Pons (tissue), 1 donor: ENCODE results near the gene LZTR1.
"Not testable (repeated sequence)": the region's sequence is repeated elsewhere in the genome, so short reads cannot be mapped to it uniquely, and the experiment has no call there.

Experiments
- DNase-seq: peaks from one replicate; pipeline ENCODE4 v3.0.0-alpha.2; 2016; ENCODE audit warnings: low spot score

Gene LZTR1

DNA sequence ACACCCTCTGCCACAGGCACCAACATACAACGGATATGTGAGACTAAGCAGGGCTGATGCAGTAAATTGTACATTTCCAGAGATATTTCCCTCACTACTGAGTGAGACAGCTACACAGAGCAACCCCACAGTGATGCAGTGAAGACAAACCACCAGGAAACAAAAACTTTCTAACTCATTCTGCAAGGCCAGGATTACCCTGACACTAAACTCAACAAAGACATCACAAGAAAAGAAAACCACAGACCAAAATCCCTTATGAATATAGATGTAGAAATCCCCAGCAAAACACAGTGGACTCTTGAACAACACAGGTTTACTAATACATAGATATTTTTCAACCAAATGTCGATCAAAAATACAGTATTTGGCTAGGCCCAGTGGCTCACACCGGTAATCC, 51.8 kb downstream of the LZTR1 start:
- no peak for DNase-seq

DNA sequence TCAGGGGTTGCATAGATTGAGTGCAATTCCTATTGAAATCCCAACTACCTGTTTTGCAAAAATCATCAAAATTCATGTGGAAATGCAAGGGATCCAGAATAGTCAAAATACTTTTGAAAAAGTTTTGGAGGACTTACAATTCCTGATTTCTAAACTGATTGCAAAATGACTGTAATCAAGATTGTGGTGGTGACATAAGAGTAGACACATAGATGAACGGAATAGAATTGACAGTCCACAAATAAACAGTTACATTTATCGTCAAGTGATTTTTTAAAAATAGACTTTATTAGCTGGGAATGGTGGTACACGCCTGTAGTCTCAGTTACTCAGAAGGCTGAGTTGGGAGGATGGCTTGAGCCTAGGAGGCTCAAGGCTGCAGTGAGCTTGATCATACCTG, 52.9 kb downstream of the LZTR1 start:
- DNase-seq = no peak

DNA sequence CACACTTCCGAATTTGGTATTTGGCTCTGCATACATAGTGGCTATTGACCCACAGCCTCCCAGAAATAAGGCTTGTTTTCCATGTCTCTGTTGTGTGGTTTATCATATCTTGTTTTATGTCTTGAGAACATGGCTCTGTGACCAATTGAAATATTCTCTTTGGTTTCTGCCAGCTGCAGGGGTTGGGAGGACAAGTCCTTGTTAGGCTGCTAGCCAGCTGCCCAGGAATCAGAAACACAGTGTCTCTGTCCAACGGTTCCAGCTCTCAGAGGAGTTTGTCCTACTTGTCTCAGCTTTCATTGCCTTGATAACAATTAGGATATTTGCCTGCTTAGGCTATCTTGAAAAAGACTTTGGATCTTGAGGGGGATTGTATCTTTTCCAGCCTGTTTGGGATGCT, 56.3 kb downstream of the LZTR1 start:
- peak; percentile 9 for DNase-seq

DNA sequence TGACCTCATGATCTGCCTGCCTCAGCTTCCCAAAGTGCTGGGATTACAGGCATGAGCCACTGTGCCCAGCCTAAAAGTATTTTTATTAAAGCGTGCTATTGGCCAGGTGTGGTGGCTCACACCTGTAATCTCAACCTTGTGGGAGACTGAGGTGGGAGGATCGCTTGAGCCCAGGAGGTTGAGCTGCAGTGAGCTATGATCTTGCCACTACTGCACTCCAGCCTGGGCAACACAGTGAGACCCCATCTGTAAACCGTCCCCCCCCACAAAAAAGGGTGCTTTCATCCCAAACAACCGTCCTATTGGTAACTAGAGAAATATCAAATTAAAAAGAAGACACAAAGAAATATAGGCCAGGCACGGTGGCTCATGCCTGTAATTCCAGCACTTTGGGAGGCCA, 57.1 kb downstream of the LZTR1 start:
- not testable (repeated sequence) for DNase-seq

GRCh38 chr22:21041937-21042336, 59.8 kb downstream of the LZTR1 start:
- DNase-seq = no peak

- DNase-seq = no peak
Measured at GRCh38 chr22:21042978-21043859, 61.1 kb downstream of the LZTR1 start.

- DNase-seq = no peak
Measured at GRCh38 chr22:21043860-21044535, 61.9 kb downstream of the LZTR1 start.

DNA sequence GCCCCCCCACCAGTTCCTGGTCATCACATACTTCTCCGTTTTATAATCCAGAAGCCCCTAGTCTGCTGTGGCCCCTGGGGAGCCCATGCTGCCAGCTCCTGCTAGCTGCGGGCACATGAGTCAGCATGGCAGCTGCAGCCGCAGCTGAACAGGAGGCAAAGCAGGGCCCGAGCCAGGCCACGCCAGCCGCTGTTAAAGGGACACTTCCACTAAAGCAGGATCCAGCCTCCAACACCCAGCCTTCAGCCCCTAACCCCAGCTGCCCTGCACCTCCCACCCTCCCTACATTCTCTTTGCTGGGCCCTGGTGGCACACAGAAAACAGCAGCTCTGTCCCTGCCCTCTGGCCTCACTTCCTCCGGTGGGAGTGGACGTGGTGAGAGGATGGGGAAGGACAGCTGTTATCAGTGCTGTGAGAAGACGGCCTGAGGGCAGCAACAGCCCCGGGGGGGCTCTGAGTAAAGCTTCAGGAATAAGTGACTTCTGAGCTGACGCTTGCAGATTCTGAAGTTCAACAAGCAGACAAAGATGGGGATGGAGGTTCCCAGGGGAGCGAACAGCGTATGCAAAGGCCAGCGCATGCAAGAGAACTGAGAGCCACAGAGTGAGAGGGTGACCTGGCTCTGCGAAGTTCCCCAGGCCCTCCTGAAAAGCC, 63.0 kb downstream of the LZTR1 start:
- DNase-seq = peak; percentile 8

DNA sequence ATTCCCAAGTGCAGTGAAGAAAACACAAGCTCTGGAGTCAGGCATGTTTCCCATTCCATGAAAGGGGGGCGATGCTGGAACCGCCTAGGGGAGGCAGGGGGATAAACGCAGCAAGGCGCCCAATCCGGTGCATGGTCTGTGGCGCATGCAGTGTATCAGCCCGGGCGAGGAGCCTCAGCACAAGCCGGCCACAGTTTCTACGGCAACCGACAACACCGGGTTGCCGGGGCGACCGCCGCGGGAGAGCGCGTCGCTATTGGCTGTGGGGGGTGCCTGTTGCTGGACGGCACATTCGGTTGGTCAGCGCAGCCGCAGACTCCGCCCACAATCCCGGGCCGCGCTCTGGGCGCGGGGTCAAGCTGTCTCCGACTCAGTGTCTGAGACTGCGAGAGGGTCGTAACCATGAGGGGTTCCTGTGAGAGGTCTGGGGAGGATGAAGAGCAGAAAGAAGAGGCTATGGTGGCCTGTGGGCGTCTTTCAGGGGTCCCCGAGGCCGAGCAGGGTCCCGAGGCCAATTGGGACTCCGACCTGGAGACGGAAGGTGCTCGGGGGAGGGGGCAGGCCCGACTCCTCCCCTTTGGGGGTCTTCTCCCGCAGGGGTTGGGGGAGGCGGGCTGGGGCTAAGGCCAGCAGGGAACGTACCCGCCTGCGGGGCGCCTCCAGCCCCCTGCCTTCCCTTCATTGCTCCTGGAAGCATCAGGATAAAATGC, 63.6 kb downstream of the LZTR1 start, which contains the start of gene LRRC74B:
Gene LRRC74B (plus strand): TSS at position 362 of the 710 bp plus-strand sequence. CDS start 41 bp downstream, at position 403.
- DNase-seq = peak; percentile 73

DNA sequence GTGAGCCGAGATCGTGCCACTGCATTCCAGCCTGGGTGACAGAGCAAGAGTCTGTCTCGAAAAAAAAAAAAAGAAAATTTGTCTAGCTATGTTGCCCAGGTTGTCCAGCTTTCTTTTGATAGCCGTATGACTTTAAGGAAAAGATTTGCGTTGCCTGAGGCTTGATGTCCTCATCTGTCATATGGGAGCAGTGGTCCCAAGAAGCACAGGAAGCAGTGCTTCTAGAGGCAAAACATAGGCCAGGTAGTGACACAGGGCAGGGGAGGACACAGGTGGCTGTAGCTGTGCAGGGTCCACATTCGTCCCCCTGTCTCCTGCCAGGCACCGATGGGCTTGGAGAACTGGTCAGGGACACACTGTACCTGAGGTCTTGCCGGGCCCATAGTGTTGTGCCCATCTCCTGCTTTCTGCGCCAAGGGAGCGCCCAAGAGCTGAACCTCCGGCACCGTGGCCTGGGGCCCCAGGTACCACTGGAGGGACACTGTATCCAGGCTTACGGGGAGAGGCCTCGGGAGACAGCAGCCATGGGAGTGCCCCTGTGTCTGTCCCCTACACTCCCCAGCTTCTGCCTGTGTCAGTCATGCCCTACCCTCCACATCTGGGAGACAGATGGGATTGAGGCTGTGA, 65.1 kb downstream of the LZTR1 start:
- no peak for DNase-seq

DNA sequence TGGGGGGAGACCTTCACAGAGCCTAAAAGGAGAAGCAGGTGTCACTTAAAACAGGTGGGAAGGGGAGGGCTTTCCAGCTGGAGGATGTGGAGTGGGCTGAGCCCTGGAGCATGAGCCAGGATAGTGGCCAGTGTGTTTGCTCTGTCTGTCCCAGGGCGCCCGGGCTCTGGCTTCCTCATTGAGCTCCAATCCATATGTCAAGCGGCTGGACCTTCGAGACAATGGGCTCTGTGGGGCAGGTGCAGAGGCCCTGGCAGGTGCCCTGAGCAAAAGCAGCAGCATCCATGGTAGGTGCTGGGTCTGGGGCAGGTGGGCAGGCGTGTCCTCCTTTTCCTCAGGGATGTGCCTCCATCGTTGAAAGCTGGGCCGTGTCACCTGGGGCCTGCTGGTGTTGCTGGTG, 65.6 kb downstream of the LZTR1 start:
- no peak for DNase-seq

- not testable (repeated sequence) for DNase-seq
Measured at GRCh38 chr22:21048448-21048847, 66.4 kb downstream of the LZTR1 start.
